GM21529 (cell line): ENCODE results near the gene PRR11.
"Not testable (repeated sequence)": the region's sequence is repeated elsewhere in the genome, so short reads cannot be mapped to it uniquely, and the experiment has no call there.

ENCODE experiments used
- ATAC-seq: cut with Tn5 transposase; IDR thresholded peaks from one replicate; pipeline ENCODE4 v1.9.1; 2021; ENCODE audit not compliant: unreplicated experiment

PRR11 gene

DNA sequence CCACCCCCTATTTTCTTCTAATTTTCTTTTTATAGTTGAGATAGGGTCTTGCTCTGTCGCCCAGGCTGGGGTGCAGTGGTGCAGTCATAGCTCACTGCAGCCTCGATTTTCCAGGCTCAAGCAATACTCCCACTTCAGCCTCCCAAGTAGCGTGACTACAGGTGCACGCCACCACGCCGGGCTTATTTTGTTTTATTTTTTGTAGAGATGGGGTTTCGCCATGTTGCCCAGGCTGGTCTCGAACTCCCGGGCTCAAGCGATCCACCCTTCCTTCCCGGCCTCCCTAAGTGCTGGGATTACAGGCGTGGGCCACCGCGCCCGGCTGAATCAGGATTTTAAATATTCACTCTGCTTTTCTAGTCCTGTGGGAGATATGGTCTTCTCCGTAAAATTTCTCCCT is 63.8 kb downstream of the PRR11 start:
- no peak for ATAC-seq

- ATAC-seq, result no peak
Observed at GRCh38 chr17:59219992-59220327, 64.4 kb downstream of the PRR11 start.

DNA sequence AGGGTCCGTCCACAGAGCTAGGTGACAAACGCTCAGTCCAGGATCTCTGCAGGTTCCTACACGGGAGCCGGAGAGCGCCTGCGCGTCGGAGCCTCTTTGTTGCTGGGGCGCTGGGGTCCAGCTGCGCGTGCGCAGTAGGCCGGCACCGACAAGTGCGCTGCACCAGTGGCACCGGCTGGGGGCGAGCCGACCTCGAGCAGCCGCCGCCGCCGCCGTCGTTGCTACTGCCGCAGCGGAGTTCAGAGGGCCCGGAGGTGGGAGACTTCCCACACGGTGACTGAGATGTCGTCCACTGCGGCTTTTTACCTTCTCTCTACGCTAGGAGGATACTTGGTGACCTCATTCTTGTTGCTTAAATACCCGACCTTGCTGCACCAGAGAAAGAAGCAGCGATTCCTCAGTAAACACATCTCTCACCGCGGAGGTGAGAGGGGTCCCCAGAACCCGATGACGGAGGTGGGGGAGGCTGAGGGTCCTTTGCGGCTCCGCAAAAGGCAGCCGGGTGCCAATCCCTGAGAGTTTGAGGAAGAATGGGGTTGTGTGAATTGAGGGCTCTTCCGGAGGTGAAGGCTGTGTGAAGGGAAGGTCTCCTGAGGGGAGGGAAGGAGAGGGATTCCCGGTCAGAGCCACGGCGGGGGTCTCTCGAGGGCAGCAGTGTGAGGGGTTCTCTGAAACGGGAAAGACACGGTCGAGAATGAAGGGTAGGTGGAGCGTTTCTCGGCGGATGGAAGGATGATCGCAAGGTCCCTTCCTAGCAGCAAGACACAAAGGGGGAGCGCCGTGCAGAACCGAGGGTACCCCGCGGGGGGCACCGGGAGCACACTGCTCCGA is 65.0 kb downstream of the PRR11 start, which contains the start of gene GDPD1:
Gene GDPD1 (plus strand): TSS at position 184 of the 831 bp plus-strand sequence. CDS start 99 bp downstream, at position 283.
- ATAC-seq, result peak; percentile 94

GRCh38 chr17:59221159-59221847 is 65.8 kb downstream of the PRR11 start:
- no peak for ATAC-seq

GRCh38 chr17:59223813-59224212 is 68.3 kb downstream of the PRR11 start:
- no peak for ATAC-seq

- ATAC-seq, result not testable (repeated sequence)
Observed at GRCh38 chr17:59228588-59228987, 73.0 kb downstream of the PRR11 start.

DNA sequence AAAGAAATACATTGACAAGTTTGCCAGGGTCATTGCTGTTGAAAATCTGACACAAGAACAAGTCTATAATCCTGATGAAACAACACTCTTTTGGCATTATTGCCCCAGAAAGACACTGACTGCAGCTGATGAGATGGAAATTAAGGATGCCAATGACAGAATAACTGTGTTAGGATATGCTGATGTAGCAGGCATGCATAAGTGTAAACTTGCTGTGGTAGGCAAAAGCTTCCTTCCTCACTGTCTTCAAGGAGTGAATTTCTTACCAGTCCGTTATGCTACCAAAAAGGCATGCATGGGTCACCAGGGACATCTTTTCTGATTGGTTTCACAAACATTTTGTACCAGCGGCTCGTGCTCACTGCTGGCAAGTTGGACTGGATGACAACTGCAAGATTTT is 75.2 kb downstream of the PRR11 start:
- ATAC-seq, result no peak

DNA sequence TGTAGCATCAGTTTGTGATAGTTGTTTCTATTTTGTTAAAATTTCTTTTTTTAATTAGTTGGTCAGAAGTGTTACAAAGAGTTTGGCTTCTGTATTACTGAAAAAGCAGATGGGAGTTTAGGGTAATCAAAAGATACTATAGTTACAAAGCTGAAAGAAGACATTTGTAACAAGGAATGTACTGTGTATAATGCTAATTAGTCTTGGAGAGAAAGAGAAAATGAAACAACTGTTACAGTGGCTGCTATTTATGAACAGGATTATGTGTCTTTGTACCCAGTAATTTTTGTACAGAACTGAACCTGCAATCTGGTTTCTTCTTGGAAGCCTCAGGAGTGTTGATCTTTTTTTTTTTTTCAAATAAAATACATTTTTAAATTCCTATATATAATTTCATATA is 79.1 kb downstream of the PRR11 start:
- no peak for ATAC-seq

DNA sequence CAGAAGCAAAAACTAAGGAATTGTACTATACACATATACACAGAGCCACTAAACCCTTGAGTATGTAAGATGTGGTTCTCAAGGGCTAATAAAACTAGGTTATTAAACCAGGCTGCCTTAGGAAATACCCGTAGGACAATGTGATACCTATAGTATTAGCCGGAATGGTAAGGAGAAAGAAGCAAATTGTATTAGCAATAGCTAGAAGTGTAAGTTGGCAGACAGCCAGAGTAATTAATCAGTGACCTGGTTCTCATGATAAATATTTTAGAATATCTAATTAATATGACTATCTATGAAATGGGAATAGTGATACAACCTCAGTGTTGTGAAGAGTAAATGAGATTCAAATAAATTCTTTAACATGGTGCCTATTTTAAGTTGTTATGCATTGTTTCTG is 83.4 kb downstream of the PRR11 start:
- ATAC-seq, result no peak

DNA sequence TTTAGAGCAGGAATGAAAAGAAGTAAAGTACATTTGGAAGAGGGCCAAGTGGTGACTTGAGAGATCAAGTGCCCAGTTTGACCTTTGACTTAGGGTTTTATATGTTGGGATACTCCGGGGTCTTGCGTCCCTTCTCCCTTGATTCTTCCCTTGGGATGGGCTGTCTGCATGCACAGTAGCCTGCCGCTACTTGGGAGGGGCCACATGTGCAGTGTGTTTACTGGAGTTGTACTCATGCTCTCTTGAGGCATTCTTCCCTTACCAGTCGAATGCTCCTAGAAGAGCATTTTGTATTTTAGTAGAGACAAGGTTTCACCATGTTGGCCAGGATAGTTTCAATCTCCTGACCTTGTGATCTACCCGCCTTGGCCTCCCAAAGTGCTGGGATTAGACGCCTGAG is 88.5 kb downstream of the PRR11 start:
- ATAC-seq, result no peak
